NCI-H146 (cell line): ENCODE results near the gene GRM3.

ENCODE experiments used
- DNase-seq: peaks from one replicate; lab custom pipeline; 2025; lab: John Stamatoyannopoulos, UW

The GRM3 gene

GRCh38 chr7:86786376-86786775 is 142.7 kb downstream of the GRM3 start:
- no peak for DNase-seq

GRCh38 chr7:86788948-86789347 is 145.2 kb downstream of the GRM3 start:
- DNase-seq = no peak

DNA sequence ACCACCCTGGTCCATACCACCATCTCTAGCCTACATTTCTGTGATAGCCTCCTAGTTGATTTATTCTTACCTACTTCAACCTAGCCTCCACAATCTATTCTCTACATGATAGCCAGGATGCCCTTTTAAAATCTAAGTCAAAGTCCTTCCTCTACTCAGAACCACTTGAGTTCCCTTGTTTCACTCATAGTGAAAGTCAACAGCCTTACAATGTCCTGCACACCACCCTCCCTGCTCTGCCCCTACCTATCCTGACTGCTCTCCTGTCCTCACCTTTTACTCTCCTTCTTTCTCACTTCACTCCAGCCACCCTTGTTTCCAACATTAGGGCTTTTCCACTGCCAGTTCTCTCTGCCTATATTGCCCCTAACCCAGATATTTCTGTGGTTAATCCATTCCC is 146.7 kb downstream of the GRM3 start:
- DNase-seq = no peak

GRCh38 chr7:86792260-86792659 is 148.6 kb downstream of the GRM3 start:
- DNase-seq = no peak

DNA sequence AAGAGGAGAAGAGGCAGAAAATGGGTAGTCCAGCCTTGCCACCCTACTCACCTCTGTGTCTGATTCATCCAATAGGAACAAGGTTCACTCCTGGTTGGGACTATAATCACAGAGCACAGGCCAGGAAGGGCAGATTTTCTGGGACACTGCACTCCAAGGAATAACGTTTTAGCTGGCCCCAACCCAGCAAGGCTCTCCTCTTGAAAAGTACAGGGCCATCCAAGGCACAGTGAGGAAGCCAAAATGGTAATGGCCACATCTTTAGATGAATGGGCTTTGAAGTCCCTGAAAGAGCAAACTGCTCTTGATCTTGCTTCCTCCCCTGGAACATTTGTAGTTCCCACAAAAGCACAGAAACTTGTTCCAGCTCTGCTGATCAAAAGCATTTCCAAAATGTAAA is 149.4 kb downstream of the GRM3 start:
- DNase-seq = no peak

DNA sequence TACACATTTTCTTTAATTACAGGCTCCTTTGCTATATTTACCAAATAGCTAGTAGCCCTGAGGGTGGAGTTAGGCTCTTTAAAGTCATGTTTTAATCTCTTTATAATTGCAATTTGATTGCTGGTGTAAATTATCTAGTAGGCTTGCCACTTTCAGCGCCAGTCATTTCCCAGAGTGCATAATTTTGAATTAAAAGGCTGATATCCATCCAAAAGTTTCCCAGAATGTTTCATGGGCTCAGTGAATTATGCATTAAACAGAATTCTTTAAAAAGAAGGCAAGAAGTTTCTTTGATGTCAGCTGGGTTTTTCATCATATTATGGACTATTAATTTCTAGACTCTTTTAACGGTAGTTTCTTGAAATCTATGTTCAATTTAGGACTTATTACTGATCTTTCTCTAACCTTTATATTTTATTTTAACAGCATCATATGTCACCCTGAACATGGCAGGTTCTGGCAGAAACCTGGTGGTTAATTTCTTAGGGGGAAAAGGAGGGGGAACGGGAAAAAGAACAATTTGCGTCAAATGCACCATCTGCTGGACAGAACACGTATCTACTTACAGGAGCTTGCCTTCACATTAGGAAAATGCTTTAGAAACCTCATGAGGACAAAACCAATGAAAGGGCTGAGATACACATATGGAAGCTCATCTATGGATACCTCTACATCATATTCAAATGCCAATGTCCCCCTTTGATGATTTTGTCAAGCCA is 171.1 kb downstream of the GRM3 start:
- DNase-seq = peak; percentile 18

DNA sequence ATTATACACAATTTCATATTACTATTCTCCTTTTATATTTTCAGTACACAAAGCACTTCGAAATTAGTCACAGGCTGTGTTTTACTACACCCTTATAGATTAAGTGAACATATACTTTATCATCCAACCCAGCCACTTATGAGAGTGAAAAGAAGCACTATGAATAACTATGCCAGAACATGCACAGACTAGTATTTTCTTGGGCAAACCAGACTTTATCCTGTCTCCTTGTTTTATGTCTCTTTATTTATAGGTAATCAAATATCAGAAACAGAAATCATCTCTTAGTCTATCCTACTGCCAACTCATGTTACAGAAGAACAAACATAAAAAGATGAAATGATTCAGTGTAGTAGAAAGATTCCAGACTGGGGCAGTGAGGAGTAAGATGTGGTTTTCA is 171.8 kb downstream of the GRM3 start:
- no peak for DNase-seq

- DNase-seq = no peak
Observed at GRCh38 chr7:86818903-86819302, 175.2 kb downstream of the GRM3 start.

DNA sequence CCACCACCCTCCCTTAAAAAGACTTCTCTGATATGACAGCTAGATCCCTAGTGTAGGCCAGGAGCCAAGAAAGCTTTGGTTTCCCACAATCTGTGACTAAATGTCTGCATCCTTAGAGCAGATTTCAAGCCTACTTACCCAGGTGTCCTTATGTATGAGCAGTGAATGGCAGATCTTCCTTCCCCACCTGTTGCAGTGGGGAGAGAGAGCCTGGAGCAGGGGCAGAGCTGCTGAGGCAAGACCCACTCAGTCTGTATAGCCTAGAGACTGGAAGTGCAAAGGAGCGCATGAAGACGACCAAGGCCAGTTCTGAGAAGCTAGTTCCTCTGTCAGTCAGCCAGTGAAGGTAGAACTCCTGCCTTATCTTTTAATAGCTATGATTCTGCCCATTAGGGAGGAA is 180.1 kb downstream of the GRM3 start:
- DNase-seq = no peak

DNA sequence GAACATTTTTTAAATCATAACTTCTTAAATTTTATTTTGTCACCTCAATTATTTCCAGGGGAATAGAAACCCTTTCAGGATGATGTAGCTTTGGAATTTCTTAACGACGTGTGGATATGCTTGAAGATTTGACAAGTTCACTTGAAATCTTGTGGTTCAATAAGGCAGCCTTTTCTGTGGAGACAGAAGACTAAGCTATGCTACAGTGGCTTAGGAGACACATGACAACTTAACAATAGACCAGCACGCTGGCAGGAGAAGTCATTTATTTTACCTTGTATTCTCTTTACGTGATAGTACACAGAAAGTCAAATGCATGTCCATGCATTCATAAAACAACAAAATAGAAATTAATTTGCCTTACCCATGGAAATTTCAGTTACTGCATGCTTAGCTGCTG is 181.6 kb downstream of the GRM3 start:
- no peak for DNase-seq

GRCh38 chr7:86826948-86827347 is 183.2 kb downstream of the GRM3 start:
- no peak for DNase-seq

GRCh38 chr7:86833360-86833759 is 189.7 kb downstream of the GRM3 start:
- no peak for DNase-seq

- no peak for DNase-seq
Observed at GRCh38 chr7:86837235-86837634, 193.5 kb downstream of the GRM3 start.

DNA sequence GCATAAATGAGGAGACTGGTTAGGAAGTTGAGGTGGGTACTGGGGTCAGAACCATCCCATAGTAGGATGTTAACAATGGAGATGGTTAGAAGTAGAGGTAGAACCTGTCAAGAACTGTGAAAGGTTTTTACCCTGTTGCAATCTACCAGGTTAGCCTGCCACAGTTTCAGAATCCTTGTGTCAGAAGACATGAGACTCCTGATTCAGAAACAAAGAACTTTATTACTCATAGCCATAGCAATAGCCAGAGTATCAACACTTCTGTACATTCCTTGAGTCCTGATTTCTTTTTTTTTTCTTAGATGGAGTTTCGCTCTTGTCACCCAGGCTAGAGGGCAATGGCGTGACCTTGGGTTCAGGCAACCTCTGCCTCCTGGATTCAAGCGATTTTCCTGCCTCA is 200.9 kb downstream of the GRM3 start:
- no peak for DNase-seq

DNA sequence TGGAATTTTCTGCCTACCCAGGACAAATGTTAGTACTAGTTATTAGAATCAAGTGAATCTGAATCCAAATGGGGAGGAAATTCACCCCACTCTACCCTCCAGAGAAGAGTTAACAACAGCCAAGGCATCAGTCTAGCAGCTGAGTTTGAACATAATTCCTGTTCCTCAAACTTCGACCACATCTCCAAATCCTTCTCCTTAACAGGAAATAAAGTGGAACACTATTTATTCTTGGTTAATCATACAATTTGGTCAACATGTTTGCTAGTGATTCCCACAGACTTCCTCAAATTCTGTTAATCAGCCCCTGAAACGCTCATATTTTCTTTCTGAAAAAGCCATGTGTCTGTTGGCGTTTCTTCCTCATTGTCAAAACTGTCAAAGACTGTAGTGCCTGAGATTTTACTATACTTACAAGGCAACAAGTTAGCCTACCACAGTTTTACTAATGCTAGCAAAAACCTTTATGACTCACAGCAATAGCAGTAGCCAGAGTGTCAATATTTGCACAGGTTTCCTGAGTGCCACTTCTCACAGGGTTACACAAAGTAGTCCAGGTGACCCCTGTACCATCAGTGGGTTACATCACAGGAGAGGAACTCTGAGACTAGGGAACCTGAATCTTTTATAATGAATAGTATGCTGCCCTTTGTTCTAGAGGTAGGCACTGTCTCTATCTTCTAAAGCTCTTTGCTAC is 202.9 kb downstream of the GRM3 start:
- peak; percentile 46 for DNase-seq

- DNase-seq = no peak
Observed at GRCh38 chr7:86848226-86848625, 204.5 kb downstream of the GRM3 start.

GRCh38 chr7:86851566-86851965 is 207.9 kb downstream of the GRM3 start:
- DNase-seq = no peak

DNA sequence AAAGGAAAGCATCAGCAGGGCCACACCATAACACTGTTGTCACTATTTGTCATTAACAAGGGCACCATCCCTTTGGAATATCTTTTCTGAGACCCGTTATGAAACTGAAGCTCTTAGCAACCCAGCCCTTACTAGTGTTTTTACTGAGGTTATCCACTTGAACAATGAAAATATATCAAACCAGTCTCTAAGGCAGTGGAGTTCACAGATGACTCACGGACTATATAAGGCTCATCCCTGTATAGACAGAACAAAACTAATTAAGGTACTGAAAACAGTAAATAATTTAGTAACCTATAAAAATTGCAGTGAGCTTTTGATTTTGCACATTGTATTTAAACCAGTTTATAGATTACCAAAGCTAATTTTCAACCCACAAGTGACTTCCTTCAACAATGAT is 219.7 kb downstream of the GRM3 start:
- no peak for DNase-seq

DNA sequence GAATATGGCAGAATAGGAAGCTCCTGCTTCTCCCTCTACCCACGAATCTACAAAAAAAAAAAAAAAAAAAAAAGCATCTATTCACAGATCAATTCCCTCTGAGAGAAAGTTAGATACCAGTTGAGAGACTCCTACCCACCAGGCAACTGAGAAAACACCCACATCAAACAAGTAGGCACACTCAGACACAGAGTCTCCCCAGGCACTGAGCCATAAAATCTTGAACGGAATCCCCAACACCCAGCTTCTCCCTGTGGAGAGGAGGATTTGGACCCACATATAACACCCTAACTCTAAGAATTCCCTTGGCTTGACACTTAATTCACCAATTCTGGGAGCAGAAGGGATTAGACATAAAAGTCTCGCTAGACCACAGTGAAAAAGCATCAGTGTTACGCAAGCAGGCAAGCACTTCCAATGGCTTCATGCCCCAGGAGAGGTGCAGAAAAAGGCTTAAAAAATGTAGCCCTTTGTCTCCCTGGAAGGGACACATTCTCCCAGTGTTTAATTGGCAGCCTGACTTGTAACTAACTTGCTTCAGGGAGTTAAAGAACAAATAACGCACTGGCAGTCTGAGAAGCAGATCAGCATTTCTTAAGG is 223.6 kb downstream of the GRM3 start:
- DNase-seq = no peak

GRCh38 chr7:86876146-86876545 is 232.4 kb downstream of the GRM3 start:
- DNase-seq = no peak

- DNase-seq = no peak
Observed at GRCh38 chr7:86884152-86884551, 240.4 kb downstream of the GRM3 start.

DNA sequence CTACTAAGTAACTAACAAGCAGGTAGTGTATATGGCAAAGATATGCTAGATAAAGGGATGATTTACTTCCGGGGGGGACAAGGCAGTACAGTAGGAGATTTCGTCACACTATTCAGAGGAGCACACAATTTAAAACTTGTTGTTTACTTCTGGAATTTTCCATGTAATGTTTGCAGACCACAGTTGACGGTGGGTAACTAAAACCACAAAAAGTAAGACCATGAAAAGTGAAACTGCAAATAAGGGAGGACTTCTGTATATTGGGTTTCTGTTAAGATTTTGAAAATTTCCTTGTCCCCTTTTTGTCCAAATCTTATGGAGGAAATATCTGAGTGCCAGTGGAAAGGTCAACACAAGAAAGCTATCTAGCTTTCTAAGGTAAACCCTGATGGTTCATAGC is 245.8 kb downstream of the GRM3 start:
- no peak for DNase-seq

- DNase-seq = no peak
Observed at GRCh38 chr7:86898171-86898570, 254.5 kb downstream of the GRM3 start.

GRCh38 chr7:86900886-86901285 is 257.2 kb downstream of the GRM3 start:
- DNase-seq = no peak
